Choroid plexus epithelial cell (primary cell): ENCODE measurements around the gene TTC31.

Experiments
- DNase-seq: peaks from one replicate; pipeline ENCODE4 v3.0.0-alpha.2; 2010; ENCODE audit warnings: low read depth
- H3K4me3 ChIP-seq: 2 replicates; pipeline ENCODE4 v1.5.1; 2011; ENCODE audit warnings: low read depth, mild to moderate bottlenecking, control low read depth, low read length, moderate library complexity
- TF ChIP-seq, protein P1 (sequence below): conservative IDR thresholded peaks from 2 replicates; pipeline ENCODE4 v1.5.1; 2011; ENCODE audit warnings: low read depth, mild to moderate bottlenecking, control low read depth, inconsistent platforms, low read length, moderate library complexity

Gene TTC31

GRCh38 chr2:74493546-74493945, 10.7 kb downstream of the TTC31 start:
- DNase-seq = no peak
- no peak overlapping the region for H3K4me3 ChIP-seq
- TF ChIP-seq, protein P1, sequence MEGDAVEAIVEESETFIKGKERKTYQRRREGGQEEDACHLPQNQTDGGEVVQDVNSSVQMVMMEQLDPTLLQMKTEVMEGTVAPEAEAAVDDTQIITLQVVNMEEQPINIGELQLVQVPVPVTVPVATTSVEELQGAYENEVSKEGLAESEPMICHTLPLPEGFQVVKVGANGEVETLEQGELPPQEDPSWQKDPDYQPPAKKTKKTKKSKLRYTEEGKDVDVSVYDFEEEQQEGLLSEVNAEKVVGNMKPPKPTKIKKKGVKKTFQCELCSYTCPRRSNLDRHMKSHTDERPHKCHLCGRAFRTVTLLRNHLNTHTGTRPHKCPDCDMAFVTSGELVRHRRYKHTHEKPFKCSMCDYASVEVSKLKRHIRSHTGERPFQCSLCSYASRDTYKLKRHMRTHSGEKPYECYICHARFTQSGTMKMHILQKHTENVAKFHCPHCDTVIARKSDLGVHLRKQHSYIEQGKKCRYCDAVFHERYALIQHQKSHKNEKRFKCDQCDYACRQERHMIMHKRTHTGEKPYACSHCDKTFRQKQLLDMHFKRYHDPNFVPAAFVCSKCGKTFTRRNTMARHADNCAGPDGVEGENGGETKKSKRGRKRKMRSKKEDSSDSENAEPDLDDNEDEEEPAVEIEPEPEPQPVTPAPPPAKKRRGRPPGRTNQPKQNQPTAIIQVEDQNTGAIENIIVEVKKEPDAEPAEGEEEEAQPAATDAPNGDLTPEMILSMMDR = no peak

GRCh38 chr2:74495440-74495839, 12.6 kb downstream of the TTC31 start:
- no peak overlapping the region for H3K4me3 ChIP-seq
- TF ChIP-seq, protein P1 = no peak
- no peak for DNase-seq

- TF ChIP-seq, protein P1 = no peak
- DNase-seq = no peak
- H3K4me3 ChIP-seq = peak overlapping the region; percentile 35
Measured at GRCh38 chr2:74496997-74497776, 14.3 kb downstream of the TTC31 start.

GRCh38 chr2:74497777-74498499, 15.1 kb downstream of the TTC31 start:
- TF ChIP-seq, protein P1 = no peak
- peak overlapping the region; percentile 35 for H3K4me3 ChIP-seq
- no peak for DNase-seq

DNA sequence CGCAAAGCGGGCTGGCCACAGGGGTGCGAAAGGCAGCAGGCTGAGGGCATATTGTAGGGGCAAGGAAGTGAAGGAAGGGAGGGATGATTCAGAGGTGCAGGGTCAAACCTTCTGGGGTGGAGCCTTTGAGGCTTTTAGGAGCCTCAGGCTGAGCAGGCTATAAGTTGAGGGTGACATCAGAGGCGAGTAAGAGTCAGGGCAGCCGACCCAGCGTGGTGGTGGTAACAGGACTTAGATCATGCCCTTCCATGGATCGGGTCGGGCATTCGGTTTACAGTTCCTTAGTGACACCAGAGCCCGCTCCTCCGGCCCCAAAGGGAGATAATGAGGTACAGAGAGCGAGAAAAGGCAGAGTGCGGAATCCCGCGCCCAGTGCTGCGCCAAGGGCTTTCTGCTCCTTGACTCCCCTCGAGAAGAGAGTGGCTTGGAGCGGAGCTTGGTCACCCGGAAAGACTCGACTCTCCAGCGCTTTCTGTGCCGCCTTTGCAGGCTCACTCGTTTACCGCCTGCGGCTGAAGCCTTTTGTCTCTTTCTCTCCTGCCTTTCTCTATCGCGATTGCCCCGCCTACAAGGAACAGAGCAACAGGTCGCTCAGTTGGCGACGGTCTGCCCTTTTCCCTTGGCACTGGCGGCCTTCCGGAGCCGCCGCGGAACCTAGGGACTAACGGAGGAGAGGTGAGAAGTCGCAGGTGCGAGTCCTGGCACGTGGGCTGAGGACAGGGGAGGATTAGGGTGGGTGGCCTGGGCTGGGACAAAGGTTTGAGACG, 15.8 kb downstream of the TTC31 start:
- peak overlapping the region; percentile 35 for H3K4me3 ChIP-seq
- TF ChIP-seq, protein P1 = no peak
- DNase-seq = no peak

- DNase-seq = no peak
- TF ChIP-seq, protein P1 = no peak
- peak within 1 kb of the TSS; percentile 35 for H3K4me3 ChIP-seq
Measured at GRCh38 chr2:74499267-74499939, 16.5 kb downstream of the TTC31 start, which contains the start of gene LBX2. Gene LBX2 (minus strand): TSS chr2:74499603. CDS start chr2:74499537, 66 bp downstream.
